ENCODE measurements around the gene GATA5. TPM values are rescaled to one million over a fixed set of nuclear protein-coding genes. Genes with fewer than 3 reads are reported as not detected.

GATA5 gene
- total RNA-seq, 1 experiment from 2014 or later = not detected

DNA sequence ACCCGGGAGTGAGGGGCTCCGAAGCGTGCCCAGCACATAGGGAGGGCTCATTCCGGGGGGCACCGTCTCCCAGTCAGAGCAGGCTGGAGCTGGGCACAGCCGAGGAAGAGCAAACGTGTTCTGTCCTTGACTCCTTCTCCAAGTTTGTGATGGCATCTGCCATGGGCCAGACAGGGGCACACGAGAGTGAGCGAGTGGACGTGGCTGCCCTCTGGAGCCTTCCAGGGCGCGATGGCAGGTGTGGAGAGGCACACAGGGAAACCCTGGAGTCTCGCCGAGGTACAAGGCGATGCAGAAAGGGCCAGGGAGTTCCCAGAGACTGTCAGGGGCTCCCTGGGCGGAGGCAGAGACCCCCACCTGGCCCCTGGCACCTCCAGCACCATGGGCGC, 9.9 kb upstream of the GATA5 start (continued):
- TF ChIP-seq, protein P1, sequence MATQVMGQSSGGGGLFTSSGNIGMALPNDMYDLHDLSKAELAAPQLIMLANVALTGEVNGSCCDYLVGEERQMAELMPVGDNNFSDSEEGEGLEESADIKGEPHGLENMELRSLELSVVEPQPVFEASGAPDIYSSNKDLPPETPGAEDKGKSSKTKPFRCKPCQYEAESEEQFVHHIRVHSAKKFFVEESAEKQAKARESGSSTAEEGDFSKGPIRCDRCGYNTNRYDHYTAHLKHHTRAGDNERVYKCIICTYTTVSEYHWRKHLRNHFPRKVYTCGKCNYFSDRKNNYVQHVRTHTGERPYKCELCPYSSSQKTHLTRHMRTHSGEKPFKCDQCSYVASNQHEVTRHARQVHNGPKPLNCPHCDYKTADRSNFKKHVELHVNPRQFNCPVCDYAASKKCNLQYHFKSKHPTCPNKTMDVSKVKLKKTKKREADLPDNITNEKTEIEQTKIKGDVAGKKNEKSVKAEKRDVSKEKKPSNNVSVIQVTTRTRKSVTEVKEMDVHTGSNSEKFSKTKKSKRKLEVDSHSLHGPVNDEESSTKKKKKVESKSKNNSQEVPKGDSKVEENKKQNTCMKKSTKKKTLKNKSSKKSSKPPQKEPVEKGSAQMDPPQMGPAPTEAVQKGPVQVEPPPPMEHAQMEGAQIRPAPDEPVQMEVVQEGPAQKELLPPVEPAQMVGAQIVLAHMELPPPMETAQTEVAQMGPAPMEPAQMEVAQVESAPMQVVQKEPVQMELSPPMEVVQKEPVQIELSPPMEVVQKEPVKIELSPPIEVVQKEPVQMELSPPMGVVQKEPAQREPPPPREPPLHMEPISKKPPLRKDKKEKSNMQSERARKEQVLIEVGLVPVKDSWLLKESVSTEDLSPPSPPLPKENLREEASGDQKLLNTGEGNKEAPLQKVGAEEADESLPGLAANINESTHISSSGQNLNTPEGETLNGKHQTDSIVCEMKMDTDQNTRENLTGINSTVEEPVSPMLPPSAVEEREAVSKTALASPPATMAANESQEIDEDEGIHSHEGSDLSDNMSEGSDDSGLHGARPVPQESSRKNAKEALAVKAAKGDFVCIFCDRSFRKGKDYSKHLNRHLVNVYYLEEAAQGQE (IDR thresholded peaks at IDR 0.05; ENCODE audit: low read depth) = no peak

DNA sequence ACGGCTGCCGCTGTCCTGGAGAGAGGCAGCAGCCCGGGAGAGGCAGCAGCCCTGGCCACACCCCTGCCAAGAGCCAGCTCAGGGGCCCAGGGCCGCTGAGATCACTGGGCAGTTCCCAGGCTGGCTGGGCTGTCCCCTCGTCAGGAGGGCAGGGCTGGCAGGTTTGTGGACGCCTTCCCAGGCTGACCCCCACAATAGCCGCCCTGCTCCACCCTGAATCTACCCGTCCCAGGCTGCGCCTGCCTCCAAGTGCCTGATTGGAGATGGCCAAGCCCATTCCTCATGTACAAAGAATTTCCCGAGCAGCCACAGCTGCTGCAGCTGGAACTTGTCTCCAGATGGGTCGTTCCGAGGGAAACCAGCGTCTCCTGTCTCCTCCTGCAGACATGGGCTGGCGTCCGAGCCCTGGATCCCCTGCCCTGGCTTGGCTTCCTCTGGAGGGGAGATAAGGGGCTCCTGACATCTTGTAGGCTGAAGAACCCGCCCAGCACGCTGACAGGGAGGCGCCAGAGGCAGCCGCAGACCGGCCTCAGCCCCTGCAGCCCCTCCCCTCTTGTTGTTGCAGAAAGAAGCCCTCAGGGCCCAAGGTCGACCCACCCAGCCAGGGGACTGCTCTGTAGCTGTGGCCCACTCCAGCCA, 9.4 kb upstream of the GATA5 start:
- no peaks in the 10 kb centered on the region for H3K36me3 ChIP-seq (ENCODE audit: control insufficient read depth in 1 of 2, insufficient read depth in 2 of 2, low read length in 2 of 2)
- H3K4me1 ChIP-seq (ENCODE audit: control insufficient read depth in 1 of 2, insufficient read depth in 2 of 2, low read length in 2 of 2) = peaks cover 8 to 14% of the 10 kb centered on the region in 2 experiments; a peak in 3 of 4 replicates
- no peak overlapping the region for H3K4me3 ChIP-seq (replicated peaks in 1 of 2; ENCODE audit: low read depth in 1 of 2, low read length in 2 of 2)
- RAD21 ChIA-PET (ENCODE audit: low non-redundant PET in 1 of 2, low total read pairs in 2 of 2, uncharacterized antibody in 2 of 2, unreplicated experiment in 2 of 2) = no interaction called here
- no peaks in the 10 kb centered on the region for H4K20me1 ChIP-seq (ENCODE audit: insufficient read depth)
- no peak overlapping the region for H3K27ac ChIP-seq (ENCODE audit: low read depth, low read length)
- no TSS peak for BruUV-seq (replicated peaks)
- intact Hi-C loops (cut with micrococcal nuclease) = no loop called here
- POLR2A ChIA-PET = no interaction called here
- ATAC-seq (no peak), DNase-seq (ENCODE audit: low read depth, low spot score) (no peak)
- H3K27me3 ChIP-seq (ENCODE audit: insufficient read depth, low read length) = no peaks in the 10 kb centered on the region
- no peak overlapping the region for H3K4me2 ChIP-seq (ENCODE audit: low read length)
- no peak overlapping the region for H2AFZ ChIP-seq (ENCODE audit: low read depth, low read length, poor library complexity, severe bottlenecking)
- H3K79me2 ChIP-seq (ENCODE audit: insufficient read depth, low read length) = no peaks in the 10 kb centered on the region
- H3K9me2 ChIP-seq (ENCODE audit: insufficient read depth) = no peaks in the 10 kb centered on the region
- CTCF ChIA-PET = no interaction called here
- TF ChIP-seq SIN3A (IDR thresholded peaks at IDR 0.05; ENCODE audit: low read depth) (no peak), FOSL1 (IDR thresholded peaks at IDR 0.05; ENCODE audit: low read depth) (no peak), JUND (IDR thresholded peaks at IDR 0.05) (no peak), ZFX (IDR thresholded peaks at IDR 0.05) (no peak), SRF (IDR thresholded peaks at IDR 0.05; ENCODE audit: low read depth) (no peak), EZH2 (IDR thresholded peaks at IDR 0.05) (no peak), CBX3 (IDR thresholded peaks at IDR 0.05; ENCODE audit: low read depth) (no peak), TCF7L2 (IDR thresholded peaks at IDR 0.05; ENCODE audit: borderline replicate concordance, extremely low read depth, insufficient read depth, insufficient read length) (no peak), SP1 (IDR thresholded peaks at IDR 0.05; ENCODE audit: low read depth) (no peak), YY1 (IDR thresholded peaks at IDR 0.05; ENCODE audit: extremely low read depth, insufficient replicate concordance, low read depth, low read length) (no peak), POLR2A (IDR thresholded peaks at IDR 0.05; ENCODE audit: borderline replicate concordance, extremely low read depth, insufficient read depth, insufficient read length) (no peak), CEBPB (IDR thresholded peaks at IDR 0.05; ENCODE audit: low read depth) (no peak)
- TF ChIP-seq, protein P2, sequence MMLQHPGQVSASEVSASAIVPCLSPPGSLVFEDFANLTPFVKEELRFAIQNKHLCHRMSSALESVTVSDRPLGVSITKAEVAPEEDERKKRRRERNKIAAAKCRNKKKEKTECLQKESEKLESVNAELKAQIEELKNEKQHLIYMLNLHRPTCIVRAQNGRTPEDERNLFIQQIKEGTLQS (IDR thresholded peaks at IDR 0.05) = no peak
- TF ChIP-seq, protein P3, sequence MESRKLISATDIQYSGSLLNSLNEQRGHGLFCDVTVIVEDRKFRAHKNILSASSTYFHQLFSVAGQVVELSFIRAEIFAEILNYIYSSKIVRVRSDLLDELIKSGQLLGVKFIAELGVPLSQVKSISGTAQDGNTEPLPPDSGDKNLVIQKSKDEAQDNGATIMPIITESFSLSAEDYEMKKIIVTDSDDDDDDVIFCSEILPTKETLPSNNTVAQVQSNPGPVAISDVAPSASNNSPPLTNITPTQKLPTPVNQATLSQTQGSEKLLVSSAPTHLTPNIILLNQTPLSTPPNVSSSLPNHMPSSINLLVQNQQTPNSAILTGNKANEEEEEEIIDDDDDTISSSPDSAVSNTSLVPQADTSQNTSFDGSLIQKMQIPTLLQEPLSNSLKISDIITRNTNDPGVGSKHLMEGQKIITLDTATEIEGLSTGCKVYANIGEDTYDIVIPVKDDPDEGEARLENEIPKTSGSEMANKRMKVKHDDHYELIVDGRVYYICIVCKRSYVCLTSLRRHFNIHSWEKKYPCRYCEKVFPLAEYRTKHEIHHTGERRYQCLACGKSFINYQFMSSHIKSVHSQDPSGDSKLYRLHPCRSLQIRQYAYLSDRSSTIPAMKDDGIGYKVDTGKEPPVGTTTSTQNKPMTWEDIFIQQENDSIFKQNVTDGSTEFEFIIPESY (IDR thresholded peaks at IDR 0.05; ENCODE audit: extremely low read depth, insufficient replicate concordance, low read length) = no peak
- H3K9ac ChIP-seq (ENCODE audit: low read length) = no peak overlapping the region
- H3K9me3 ChIP-seq (ENCODE audit: control insufficient read depth in 1 of 2, insufficient read depth in 1 of 2, low read depth in 1 of 2, low read length in 2 of 2) = no peaks in the 10 kb centered on the region
